HG02840 (cell line): Measurements from ENCODE around the gene TIMP4.

Experiments
- ATAC-seq: cut with Tn5 transposase; IDR thresholded peaks from one replicate; pipeline ENCODE4 v1.9.1; 2021; ENCODE audit warnings: mild to moderate bottlenecking, moderate library complexity, moderate number of reproducible peaks; ENCODE audit not compliant: unreplicated experiment, low FRiP score

Gene TIMP4

GRCh38 chr3:12150112-12150511, 8.6 kb downstream of the TIMP4 start:
- no peak for ATAC-seq

- no peak for ATAC-seq
Observed at GRCh38 chr3:12149029-12149428, 9.7 kb downstream of the TIMP4 start.

- no peak for ATAC-seq
Observed at GRCh38 chr3:12148183-12148940, 10.3 kb downstream of the TIMP4 start.

GRCh38 chr3:12147049-12147780, 11.5 kb downstream of the TIMP4 start:
- ATAC-seq = no peak

GRCh38 chr3:12143949-12144504, 14.7 kb downstream of the TIMP4 start:
- no peak for ATAC-seq

- no peak for ATAC-seq
Observed at GRCh38 chr3:12142476-12142875, 16.2 kb downstream of the TIMP4 start.

GRCh38 chr3:12141350-12141749, 17.4 kb downstream of the TIMP4 start:
- no peak for ATAC-seq

GRCh38 chr3:12139111-12139511, 19.6 kb downstream of the TIMP4 start:
- ATAC-seq = no peak

GRCh38 chr3:12138044-12138443, 20.7 kb downstream of the TIMP4 start:
- ATAC-seq = no peak

- ATAC-seq = no peak
Observed at GRCh38 chr3:12136371-12136770, 22.3 kb downstream of the TIMP4 start.

GRCh38 chr3:12135029-12135657, 23.6 kb downstream of the TIMP4 start:
- ATAC-seq = peak; percentile 58

GRCh38 chr3:12132881-12133280, 25.8 kb downstream of the TIMP4 start:
- no peak for ATAC-seq

- ATAC-seq = no peak
Observed at GRCh38 chr3:12131351-12132090, 27.2 kb downstream of the TIMP4 start.

- no peak for ATAC-seq
Observed at GRCh38 chr3:12127391-12127790, 31.3 kb downstream of the TIMP4 start.

- ATAC-seq = no peak
Observed at GRCh38 chr3:12125772-12126171, 32.9 kb downstream of the TIMP4 start.

- no peak for ATAC-seq
Observed at GRCh38 chr3:12121466-12121865, 37.2 kb downstream of the TIMP4 start.

- no peak for ATAC-seq
Observed at GRCh38 chr3:12120374-12121140, 38.2 kb downstream of the TIMP4 start.

- ATAC-seq = no peak
Observed at GRCh38 chr3:12117473-12117872, 41.2 kb downstream of the TIMP4 start.

- no peak for ATAC-seq
Observed at GRCh38 chr3:12116870-12117269, 41.8 kb downstream of the TIMP4 start.

GRCh38 chr3:12115849-12116248, 42.9 kb downstream of the TIMP4 start:
- no peak for ATAC-seq
